ENCODE measurements around the gene ANKRD23. TPM values are rescaled to one million over a fixed set of nuclear protein-coding genes. Genes with fewer than 3 reads are reported as not detected.

ANKRD23 gene
- total RNA-seq, 4 donors from 2014 or later: 1.4 to 4.4 (median 1.8) TPM

DNA sequence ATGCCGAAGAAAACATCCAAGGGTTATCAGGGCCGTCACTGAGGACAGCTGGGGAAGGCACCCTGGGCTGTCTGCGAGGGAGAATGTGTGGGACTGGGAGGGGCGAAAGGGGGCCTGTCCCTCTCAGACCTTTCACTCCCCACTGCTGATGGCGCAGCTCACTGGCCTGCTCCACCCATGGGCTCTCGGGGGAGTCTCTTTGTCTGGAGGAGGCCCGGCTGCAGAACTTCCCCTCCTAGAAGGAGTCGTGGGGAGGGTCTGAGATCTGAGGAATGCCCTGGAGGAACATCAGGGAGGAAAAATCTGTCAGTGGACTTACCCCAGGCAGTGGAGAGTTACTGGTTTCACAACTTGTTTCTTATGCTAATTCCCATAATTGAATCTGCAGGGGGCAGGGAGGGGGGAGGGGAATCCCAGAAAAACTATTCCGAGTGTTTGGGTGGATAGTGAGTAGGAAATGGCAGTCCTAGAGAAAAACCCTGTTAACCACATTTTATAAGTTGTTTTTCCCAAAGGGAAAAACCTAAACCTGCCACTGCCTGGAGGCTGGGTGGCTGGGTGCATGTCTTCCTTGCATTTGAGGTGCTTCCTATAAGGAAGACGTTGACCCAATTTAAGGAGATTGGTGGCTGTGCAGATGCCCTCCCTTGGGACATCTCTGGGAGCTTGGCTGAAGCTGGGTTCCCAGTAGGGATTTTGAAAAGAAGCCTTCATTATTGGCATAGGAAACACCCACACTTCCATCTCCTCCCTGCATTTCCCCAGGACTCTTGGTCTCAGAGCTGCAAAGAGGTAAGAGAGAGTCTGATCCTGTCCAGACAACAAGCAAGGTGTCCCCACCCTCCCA lies 37.8 kb upstream of the ANKRD23 start:
- TF ChIP-seq, protein P1, sequence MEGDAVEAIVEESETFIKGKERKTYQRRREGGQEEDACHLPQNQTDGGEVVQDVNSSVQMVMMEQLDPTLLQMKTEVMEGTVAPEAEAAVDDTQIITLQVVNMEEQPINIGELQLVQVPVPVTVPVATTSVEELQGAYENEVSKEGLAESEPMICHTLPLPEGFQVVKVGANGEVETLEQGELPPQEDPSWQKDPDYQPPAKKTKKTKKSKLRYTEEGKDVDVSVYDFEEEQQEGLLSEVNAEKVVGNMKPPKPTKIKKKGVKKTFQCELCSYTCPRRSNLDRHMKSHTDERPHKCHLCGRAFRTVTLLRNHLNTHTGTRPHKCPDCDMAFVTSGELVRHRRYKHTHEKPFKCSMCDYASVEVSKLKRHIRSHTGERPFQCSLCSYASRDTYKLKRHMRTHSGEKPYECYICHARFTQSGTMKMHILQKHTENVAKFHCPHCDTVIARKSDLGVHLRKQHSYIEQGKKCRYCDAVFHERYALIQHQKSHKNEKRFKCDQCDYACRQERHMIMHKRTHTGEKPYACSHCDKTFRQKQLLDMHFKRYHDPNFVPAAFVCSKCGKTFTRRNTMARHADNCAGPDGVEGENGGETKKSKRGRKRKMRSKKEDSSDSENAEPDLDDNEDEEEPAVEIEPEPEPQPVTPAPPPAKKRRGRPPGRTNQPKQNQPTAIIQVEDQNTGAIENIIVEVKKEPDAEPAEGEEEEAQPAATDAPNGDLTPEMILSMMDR (IDR thresholded peaks at IDR 0.05): no peak
- DNase-seq (ENCODE audit: low spot score) (no peak), ATAC-seq (ENCODE audit: low FRiP score) (peak; percentile 41)

DNA sequence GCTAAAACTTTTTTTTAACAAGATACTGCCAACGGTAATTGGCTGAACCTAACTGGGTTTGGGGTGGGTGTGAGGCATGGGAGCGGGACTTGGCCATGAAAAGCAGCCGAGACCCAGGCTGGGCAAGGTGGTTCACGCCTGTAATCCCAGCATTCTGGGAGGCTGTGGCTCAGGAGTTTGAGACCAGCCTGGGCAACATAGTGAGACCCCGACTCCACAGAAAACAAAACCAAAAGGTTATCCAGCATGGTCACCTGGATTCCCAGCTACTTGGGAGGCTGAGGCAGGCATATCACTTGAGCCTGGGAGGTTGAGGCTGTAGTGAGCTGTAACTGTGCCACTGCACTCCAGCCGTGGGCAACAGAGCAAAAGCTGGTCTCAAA lies 37.1 kb upstream of the ANKRD23 start:
- ATAC-seq (ENCODE audit: low FRiP score) (no peak), DNase-seq (ENCODE audit: low spot score) (no peak)
- TF ChIP-seq, protein P1 (IDR thresholded peaks at IDR 0.05): no peak

GRCh38 chr2:96879545-96880040 lies 35.8 kb upstream of the ANKRD23 start:
- TF ChIP-seq, protein P1 (IDR thresholded peaks at IDR 0.05): no peak
- ATAC-seq (ENCODE audit: low FRiP score): no peak
- DNase-seq (ENCODE audit: low spot score): no peak

- TF ChIP-seq, protein P1 (IDR thresholded peaks at IDR 0.05): no peak
- ATAC-seq (ENCODE audit: low FRiP score): no peak
- no peak for DNase-seq (ENCODE audit: low spot score)
These were observed 35.1 kb upstream of the ANKRD23 start for GRCh38 chr2:96878796-96879544.

- ATAC-seq (ENCODE audit: low FRiP score) (peak; percentile 12), DNase-seq (ENCODE audit: low spot score) (no peak)
- TF ChIP-seq, protein P1 (IDR thresholded peaks at IDR 0.05): no peak
These were observed 34.4 kb upstream of the ANKRD23 start for GRCh38 chr2:96878171-96878570.

DNA sequence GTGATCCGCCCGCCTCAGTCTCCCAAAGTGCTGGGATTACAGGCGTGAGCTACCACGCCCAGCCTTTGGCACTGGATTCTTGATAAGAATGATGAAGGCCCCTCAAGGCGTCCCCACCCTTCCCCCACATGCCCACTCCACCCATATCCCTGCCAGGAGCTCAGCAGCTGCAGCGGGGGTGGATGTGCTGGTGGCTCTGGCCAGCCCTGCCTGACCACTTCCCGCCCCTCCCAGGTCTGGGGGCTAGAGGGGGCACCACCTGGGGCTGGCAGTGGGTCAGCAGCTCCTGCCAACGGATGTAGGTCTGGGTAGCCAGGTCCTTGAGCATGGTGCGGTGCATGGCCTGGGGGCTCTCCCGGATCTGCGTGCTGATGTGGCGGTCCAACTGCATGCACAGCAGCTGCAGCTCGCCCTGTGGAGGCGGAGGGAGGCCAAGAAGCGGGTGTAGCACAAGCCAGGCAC lies 33.8 kb upstream of the ANKRD23 start:
- no peak for DNase-seq (ENCODE audit: low spot score)
- no peak for ATAC-seq (ENCODE audit: low FRiP score)
- TF ChIP-seq, protein P1 (IDR thresholded peaks at IDR 0.05): no peak

All from omental fat pad (tissue), 4 donors.